ENCODE measurements around the gene SH3GL2. TPM values are rescaled to one million over a fixed set of nuclear protein-coding genes. Genes with fewer than 3 reads are reported as not detected.

Gene SH3GL2
- total and polyA plus RNA-seq, 9 donors, result 0.07 to 0.28 (median 0.10) TPM

- Histone ChIP-seq H3K27me3 (ENCODE audit: control insufficient read depth, insufficient read depth, low read length) (peaks cover 7% of the 10 kb centered on the region), H3K4me3 (ENCODE audit: low read length) (no peak overlapping the region), H3K4me1 (ENCODE audit: control insufficient read depth, insufficient read depth, low read length) (no peaks in the 10 kb centered on the region), H3K9me3 (replicated peaks; ENCODE audit: control insufficient read depth, low read depth, low read length) (no peaks in the 10 kb centered on the region), H3K27ac (ENCODE audit: low read length) (no peak overlapping the region), H3K36me3 (ENCODE audit: control insufficient read depth, insufficient read depth, low read length) (no peaks in the 10 kb centered on the region)
- WGBS (ENCODE audit: insufficient coverage), result 70% methylated on average over 9 of the region's 14 CpGs
- DNase-seq, result peak; percentile 13
Observed at GRCh38 chr9:17793713-17794622, 215.1 kb downstream of the SH3GL2 start.

DNA sequence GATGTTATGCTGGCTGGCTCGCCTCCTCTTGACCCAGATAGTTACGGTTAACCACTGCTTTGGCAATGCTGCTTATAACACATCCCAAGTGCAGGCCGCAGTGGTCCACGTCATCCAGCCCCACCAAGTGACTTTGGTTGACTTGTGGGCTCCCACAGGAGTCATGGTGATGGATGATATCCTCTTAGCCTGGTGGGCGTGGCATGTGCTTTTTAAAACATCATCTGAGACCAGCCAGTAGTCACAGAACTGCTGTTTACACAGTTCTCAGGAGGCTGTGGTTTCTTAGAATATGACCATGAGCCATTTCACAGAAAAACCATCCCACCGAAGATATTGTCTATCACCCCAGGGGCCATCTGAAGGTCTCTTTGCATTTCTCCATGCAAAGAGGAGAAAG lies 216.9 kb downstream of the SH3GL2 start:
- H3K36me3 ChIP-seq (ENCODE audit: control insufficient read depth, insufficient read depth, low read length), result no peaks in the 10 kb centered on the region
- no peak overlapping the region for H3K4me3 ChIP-seq (ENCODE audit: low read length)
- no peak for DNase-seq
- peaks cover 7% of the 10 kb centered on the region for H3K27me3 ChIP-seq (ENCODE audit: control insufficient read depth, insufficient read depth, low read length)
- 94% methylated on average over 2 of the region's 6 CpGs for WGBS (ENCODE audit: insufficient coverage)
- no peak overlapping the region for H3K27ac ChIP-seq (ENCODE audit: low read length)
- no peaks in the 10 kb centered on the region for H3K4me1 ChIP-seq (ENCODE audit: control insufficient read depth, insufficient read depth, low read length)
- no peaks in the 10 kb centered on the region for H3K9me3 ChIP-seq (replicated peaks; ENCODE audit: control insufficient read depth, low read depth, low read length)

DNA sequence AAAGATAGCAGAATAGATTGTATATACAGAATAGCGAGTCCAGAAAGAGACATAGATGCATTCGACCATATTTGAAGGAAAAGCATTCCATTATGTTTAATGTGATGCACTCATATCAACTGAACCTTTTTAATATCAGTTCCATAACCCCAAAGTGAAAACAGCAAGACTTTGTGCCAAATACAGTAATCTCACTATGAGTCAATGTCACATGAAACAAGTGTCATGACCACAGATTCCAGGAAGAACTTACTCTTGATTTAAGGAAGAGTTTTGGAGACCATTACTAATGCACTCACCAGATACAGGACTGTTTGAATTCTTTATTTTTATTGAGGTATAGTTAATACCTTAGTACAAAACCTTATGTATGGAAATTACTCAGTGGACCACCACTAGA lies 220.5 kb downstream of the SH3GL2 start:
- H3K9me3 ChIP-seq (replicated peaks; ENCODE audit: control insufficient read depth, low read depth, low read length), result no peaks in the 10 kb centered on the region
- no peaks in the 10 kb centered on the region for H3K36me3 ChIP-seq (ENCODE audit: control insufficient read depth, insufficient read depth, low read length)
- no CpG with 5 or more reads among the region's 2 CpGs for WGBS (ENCODE audit: insufficient coverage)
- no peak overlapping the region for H3K27ac ChIP-seq (ENCODE audit: low read length)
- no peak overlapping the region for H3K4me3 ChIP-seq (ENCODE audit: low read length)
- no peak for DNase-seq
- H3K4me1 ChIP-seq (ENCODE audit: control insufficient read depth, insufficient read depth, low read length), result no peaks in the 10 kb centered on the region
- peaks cover 4% of the 10 kb centered on the region for H3K27me3 ChIP-seq (ENCODE audit: control insufficient read depth, insufficient read depth, low read length)

GRCh38 chr9:17800418-17800817 lies 221.6 kb downstream of the SH3GL2 start:
- Histone ChIP-seq H3K4me1 (ENCODE audit: control insufficient read depth, insufficient read depth, low read length) (no peaks in the 10 kb centered on the region), H3K36me3 (ENCODE audit: control insufficient read depth, insufficient read depth, low read length) (no peaks in the 10 kb centered on the region), H3K4me3 (ENCODE audit: low read length) (no peak overlapping the region), H3K27me3 (ENCODE audit: control insufficient read depth, insufficient read depth, low read length) (peaks cover 2% of the 10 kb centered on the region), H3K9me3 (replicated peaks; ENCODE audit: control insufficient read depth, low read depth, low read length) (no peaks in the 10 kb centered on the region), H3K27ac (ENCODE audit: low read length) (no peak overlapping the region)
- WGBS (ENCODE audit: insufficient coverage), result no CpG with 5 or more reads among the region's 2 CpGs
- no peak for DNase-seq

- Histone ChIP-seq H3K4me1 (ENCODE audit: control insufficient read depth, insufficient read depth, low read length) (no peaks in the 10 kb centered on the region), H3K27ac (ENCODE audit: low read length) (no peak overlapping the region), H3K9me3 (replicated peaks; ENCODE audit: control insufficient read depth, low read depth, low read length) (no peaks in the 10 kb centered on the region), H3K36me3 (ENCODE audit: control insufficient read depth, insufficient read depth, low read length) (no peaks in the 10 kb centered on the region), H3K27me3 (ENCODE audit: control insufficient read depth, insufficient read depth, low read length) (no peaks in the 10 kb centered on the region), H3K4me3 (ENCODE audit: low read length) (no peak overlapping the region)
- peak; percentile 18 for DNase-seq
- WGBS (ENCODE audit: insufficient coverage), result no CpG with 5 or more reads among the region's 3 CpGs
Observed at GRCh38 chr9:17802249-17802857, 223.5 kb downstream of the SH3GL2 start.

DNA sequence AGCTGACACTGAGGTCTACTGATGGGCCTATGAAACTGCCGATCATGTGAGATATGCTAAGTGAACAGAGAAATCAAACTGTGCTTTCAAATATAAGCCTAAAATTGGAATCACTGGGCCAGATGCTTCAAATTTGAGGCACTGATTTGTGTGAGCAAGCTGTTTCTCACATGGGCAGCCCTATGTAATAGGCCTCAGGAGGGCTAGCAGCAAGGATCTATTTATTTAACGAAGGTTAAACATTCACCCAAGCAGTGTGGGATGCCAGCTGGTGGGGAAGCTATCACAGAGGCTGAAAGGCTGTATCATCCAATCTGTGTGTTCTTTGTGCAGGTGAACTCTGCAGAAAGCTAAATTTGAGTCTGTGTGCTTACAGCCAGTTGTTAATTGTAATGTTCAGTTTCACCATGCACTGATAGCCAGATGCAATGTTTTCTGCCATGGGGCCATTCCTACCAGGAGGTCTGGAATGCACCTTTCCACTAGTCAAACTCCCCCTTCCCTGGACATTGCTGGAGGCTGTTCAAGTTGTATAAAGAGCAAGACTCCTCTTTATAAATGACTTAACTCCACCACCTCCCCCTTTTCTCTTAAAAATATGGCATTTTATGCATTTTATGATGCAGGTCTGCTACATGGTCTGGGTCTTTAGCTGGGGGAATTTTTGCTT lies 228.9 kb downstream of the SH3GL2 start:
- no peak for DNase-seq
- Histone ChIP-seq H3K27ac (ENCODE audit: low read length) (no peak overlapping the region), H3K9me3 (replicated peaks; ENCODE audit: control insufficient read depth, low read depth, low read length) (no peaks in the 10 kb centered on the region), H3K36me3 (ENCODE audit: control insufficient read depth, insufficient read depth, low read length) (no peaks in the 10 kb centered on the region), H3K4me1 (ENCODE audit: control insufficient read depth, insufficient read depth, low read length) (peaks cover 8% of the 10 kb centered on the region), H3K4me3 (ENCODE audit: low read length) (no peak overlapping the region), H3K27me3 (ENCODE audit: control insufficient read depth, insufficient read depth, low read length) (peaks cover 5% of the 10 kb centered on the region)
- 62% methylated on average over 2 of the region's 2 CpGs for WGBS (ENCODE audit: insufficient coverage)

GRCh38 chr9:17810317-17810716 lies 231.5 kb downstream of the SH3GL2 start:
- H3K9me3 ChIP-seq (replicated peaks; ENCODE audit: control insufficient read depth, low read depth, low read length), result no peaks in the 10 kb centered on the region
- H3K4me3 ChIP-seq (ENCODE audit: low read length), result no peak overlapping the region
- no peaks in the 10 kb centered on the region for H3K36me3 ChIP-seq (ENCODE audit: control insufficient read depth, insufficient read depth, low read length)
- H3K27me3 ChIP-seq (ENCODE audit: control insufficient read depth, insufficient read depth, low read length), result peaks cover 5% of the 10 kb centered on the region
- DNase-seq, result no peak
- peaks cover 8% of the 10 kb centered on the region for H3K4me1 ChIP-seq (ENCODE audit: control insufficient read depth, insufficient read depth, low read length)
- H3K27ac ChIP-seq (ENCODE audit: low read length), result no peak overlapping the region
- 69% methylated on average over 3 of the region's 4 CpGs for WGBS (ENCODE audit: insufficient coverage)

DNA sequence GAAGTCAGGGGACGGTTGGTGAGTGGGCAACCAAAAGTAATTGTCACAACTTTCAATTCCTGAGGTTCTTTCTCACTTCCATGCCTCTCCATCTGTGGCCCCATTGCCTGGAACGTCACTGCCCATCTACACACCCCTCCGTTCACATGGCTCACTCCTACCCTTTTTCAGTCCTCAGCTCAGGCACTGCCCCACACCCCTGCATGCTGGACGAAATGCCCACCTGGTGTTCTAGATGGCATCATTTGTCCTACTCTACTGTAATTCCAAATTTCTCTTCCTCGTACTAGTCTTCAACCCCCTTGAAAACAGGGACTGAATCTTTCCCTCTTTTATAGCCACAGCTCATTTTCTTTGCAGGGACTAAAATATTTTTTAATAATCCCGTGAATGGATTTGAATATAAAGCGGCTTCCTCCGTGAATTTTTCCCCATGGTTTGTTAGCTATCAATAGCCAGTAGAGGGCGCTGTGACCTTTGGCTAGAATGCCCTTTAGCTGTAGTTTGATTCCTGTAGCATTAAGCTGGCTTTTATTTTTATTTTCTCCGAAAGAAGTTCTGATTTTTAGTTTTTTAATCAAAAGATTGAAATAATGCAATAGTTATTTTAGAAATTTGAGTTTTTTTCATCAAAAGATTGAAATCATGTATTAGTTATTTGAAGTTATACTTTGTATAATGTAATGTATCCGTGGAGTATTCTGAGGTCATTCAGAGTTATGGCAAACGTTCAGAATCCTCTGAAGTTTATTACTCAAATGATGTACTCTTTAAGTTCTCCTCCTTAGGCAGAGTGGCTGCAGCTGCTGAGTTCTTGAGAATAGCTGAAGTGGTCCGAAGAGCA lies 232.1 kb downstream of the SH3GL2 start:
- Histone ChIP-seq H3K4me1 (ENCODE audit: control insufficient read depth, insufficient read depth, low read length) (peaks cover 8% of the 10 kb centered on the region), H3K9me3 (replicated peaks; ENCODE audit: control insufficient read depth, low read depth, low read length) (no peaks in the 10 kb centered on the region), H3K36me3 (ENCODE audit: control insufficient read depth, insufficient read depth, low read length) (no peaks in the 10 kb centered on the region), H3K27ac (ENCODE audit: low read length) (no peak overlapping the region), H3K4me3 (ENCODE audit: low read length) (no peak overlapping the region), H3K27me3 (ENCODE audit: control insufficient read depth, insufficient read depth, low read length) (peaks cover 5% of the 10 kb centered on the region)
- peak; percentile 95 for DNase-seq
- WGBS (ENCODE audit: insufficient coverage), result 19% methylated on average over 5 of the region's 13 CpGs

DNA sequence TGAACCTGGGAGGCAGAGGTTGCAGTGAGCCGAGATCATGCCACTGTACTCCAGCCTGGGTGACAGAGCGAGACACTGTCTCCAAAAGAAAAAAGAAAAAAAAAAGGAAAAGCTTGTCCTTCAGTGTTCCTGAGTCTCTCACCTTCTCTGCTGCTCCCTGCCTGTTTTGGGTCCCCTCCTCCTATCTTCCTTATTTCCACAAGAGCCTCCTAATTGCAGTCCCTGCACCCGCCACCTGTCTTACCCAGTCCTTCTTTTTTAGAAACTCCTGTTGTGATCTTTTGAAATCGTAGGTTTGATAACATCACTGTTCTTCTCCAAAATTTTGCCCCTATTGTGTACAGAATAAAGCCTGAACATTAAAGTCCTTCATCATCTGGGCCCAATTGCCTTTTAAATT lies 234.9 kb downstream of the SH3GL2 start:
- Histone ChIP-seq H3K4me3 (ENCODE audit: low read length) (no peak overlapping the region), H3K27me3 (ENCODE audit: control insufficient read depth, insufficient read depth, low read length) (peaks cover 3% of the 10 kb centered on the region), H3K4me1 (ENCODE audit: control insufficient read depth, insufficient read depth, low read length) (peaks cover 8% of the 10 kb centered on the region), H3K27ac (ENCODE audit: low read length) (no peak overlapping the region), H3K9me3 (replicated peaks; ENCODE audit: control insufficient read depth, low read depth, low read length) (no peaks in the 10 kb centered on the region), H3K36me3 (ENCODE audit: control insufficient read depth, insufficient read depth, low read length) (no peaks in the 10 kb centered on the region)
- no peak for DNase-seq
- 74% methylated on average over 2 of the region's 4 CpGs for WGBS (ENCODE audit: insufficient coverage)
